HEK293 (cell line): Measurements from ENCODE around the gene PRDM13.

Source experiments
- CTCF ChIA-PET: fragments of 350-600 bp; formaldehyde crosslinking; extraction: SDS; loops from one replicate; lab custom pipeline; 2021; ENCODE audit warnings: antibody characterized with exemption; lab: Yijun Ruan, JAX
- POLR2A ChIA-PET: fragments of 300-600 bp; formaldehyde crosslinking; extraction: SDS; loops from one replicate; lab custom pipeline; 2020; ENCODE audit warnings: antibody characterized with exemption, inconsistent platforms; lab: Yijun Ruan, JAX
- H3K27ac ChIP-seq: fragments of 200-500 bp; sonication (Bioruptor generic); 2 replicates; pipeline ENCODE4 v1.5.1; 2014; ENCODE audit warnings: low read depth, low read length, control low read depth, inconsistent platforms; ENCODE audit errors: extremely low read depth
- H3K36me3 ChIP-seq, 2 experiments: fragments of 200-500 bp in 1 of 2; sonication (Bioruptor generic) in 1 of 2; 1 replicate in 1 of 2; 2 replicates in 1 of 2; pipeline ENCODE4 v1.5.1; 2014 to 2017; ENCODE audit warnings: inconsistent platforms in 2 of 2, low read length in 2 of 2; ENCODE audit not compliant: control insufficient read depth in 2 of 2, insufficient read depth in 1 of 2
- H3K4me1 ChIP-seq: fragments of 200-500 bp; sonication (Bioruptor generic); 2 replicates; pipeline ENCODE4 v1.5.1; 2014; ENCODE audit warnings: mild to moderate bottlenecking, low read length, inconsistent platforms; ENCODE audit not compliant: control insufficient read depth, insufficient read depth
- H3K4me3 ChIP-seq: 2 replicates; pipeline ENCODE4 v1.5.1; 2011; ENCODE audit warnings: low read depth, mild to moderate bottlenecking, control low read depth, low read length, moderate library complexity
- H3K9me3 ChIP-seq: fragments of 200-500 bp; sonication (Bioruptor generic); 2 replicates; pipeline ENCODE4 v1.5.1; 2014; ENCODE audit warnings: low read depth, low read length, inconsistent platforms; ENCODE audit not compliant: control insufficient read depth, insufficient read depth
- BCL11A ChIP-seq: fragments of 450-650 bp; formaldehyde crosslinking; IDR thresholded peaks from 2 replicates; pipeline ENCODE4 v1.5.1; 2016; ENCODE audit warnings: low read depth, missing biosample characterization, missing genetic modification characterization
- BCL11B ChIP-seq: fragments of 450-650 bp; formaldehyde crosslinking; IDR thresholded peaks from 2 replicates; pipeline ENCODE4 v1.5.1; 2016; ENCODE audit warnings: low read depth, missing biosample characterization, missing genetic modification characterization
- HIC1 ChIP-seq: fragments of 450-650 bp; formaldehyde crosslinking; IDR thresholded peaks from 2 replicates; pipeline ENCODE4 v1.5.1; 2016; ENCODE audit warnings: missing biosample characterization, missing genetic modification characterization
- HOXD13 ChIP-seq: sonication (generic); formaldehyde crosslinking; IDR thresholded peaks from 2 replicates; pipeline ENCODE4 v1.8.0; 2022; ENCODE audit warnings: missing genetic modification reagents, borderline replicate concordance
- MEIS1 ChIP-seq: sonication (generic); formaldehyde crosslinking; IDR thresholded peaks from 2 replicates; pipeline ENCODE4 v1.8.1; 2022; ENCODE audit warnings: missing genetic modification reagents, mild to moderate bottlenecking, borderline replicate concordance
- PRDM1 ChIP-seq: fragments of 450-650 bp; formaldehyde crosslinking; IDR thresholded peaks from 2 replicates; pipeline ENCODE4; 2016; ENCODE audit warnings: missing biosample characterization, missing genetic modification characterization
- PRDM4 ChIP-seq: fragments of 450-650 bp; formaldehyde crosslinking; IDR thresholded peaks from 2 replicates; pipeline ENCODE4 v1.5.1; 2017; ENCODE audit warnings: missing biosample characterization, missing genetic modification characterization
- YY1 ChIP-seq: fragments of 450-650 bp; formaldehyde crosslinking; IDR thresholded peaks from 2 replicates; pipeline ENCODE4 v1.5.1; 2018; ENCODE audit warnings: missing biosample characterization, missing genetic modification characterization
- ZBTB17 ChIP-seq: fragments of 450-650 bp; formaldehyde crosslinking; IDR thresholded peaks from 2 replicates; pipeline ENCODE4 v1.5.1; 2016; ENCODE audit warnings: missing biosample characterization, missing genetic modification characterization
- ZFHX2 ChIP-seq: fragments of 450-650 bp; formaldehyde crosslinking; conservative IDR thresholded peaks from 2 replicates; pipeline ENCODE4 v1.5.1; 2016; ENCODE audit warnings: missing biosample characterization, missing genetic modification characterization
- ZIC2 ChIP-seq: fragments of 450-650 bp; formaldehyde crosslinking; IDR thresholded peaks from 2 replicates; pipeline ENCODE4 v1.5.1; 2016; ENCODE audit warnings: missing biosample characterization, missing genetic modification characterization
- ZNF112 ChIP-seq: fragments of 450-650 bp; formaldehyde crosslinking; IDR thresholded peaks from 2 replicates; pipeline ENCODE4 v1.5.0; 2017; ENCODE audit warnings: missing biosample characterization, missing genetic modification characterization
- ZNF146 ChIP-seq: fragments of 450-650 bp; formaldehyde crosslinking; IDR thresholded peaks from 2 replicates; pipeline ENCODE4 v1.5.1; 2016; ENCODE audit warnings: missing biosample characterization, missing genetic modification characterization
- ZNF155 ChIP-seq: fragments of 450-650 bp; formaldehyde crosslinking; IDR thresholded peaks from 2 replicates; pipeline ENCODE4 v1.5.1; 2016; ENCODE audit warnings: missing biosample characterization, missing genetic modification characterization
- ZNF19 ChIP-seq: fragments of 450-650 bp; formaldehyde crosslinking; IDR thresholded peaks from 2 replicates; pipeline ENCODE4; 2016; ENCODE audit warnings: missing biosample characterization, missing genetic modification characterization, low read depth
- ZNF248 ChIP-seq: fragments of 450-650 bp; formaldehyde crosslinking; IDR thresholded peaks from 2 replicates; pipeline ENCODE4 v1.5.1; 2017; ENCODE audit warnings: missing biosample characterization, missing genetic modification characterization
- ZNF274 ChIP-seq, 2 experiments: fragments of 200-500 bp in 1 of 2; fragments of 450-650 bp in 1 of 2; sonication (Bioruptor generic) in 1 of 2; formaldehyde crosslinking in 1 of 2; IDR thresholded peaks; 2 replicates each; pipeline versions ENCODE4 v1.5.1 to v1.6.1; 2014 to 2016; ENCODE audit warnings: borderline replicate concordance in 1 of 2, inconsistent platforms in 1 of 2, low read length in 1 of 2, missing biosample characterization in 1 of 2, missing genetic modification characterization in 1 of 2
- ZNF302 ChIP-seq: fragments of 450-650 bp; formaldehyde crosslinking; IDR thresholded peaks from 2 replicates; pipeline ENCODE4 v1.5.1; 2016; ENCODE audit warnings: missing biosample characterization, missing genetic modification characterization, low read depth
- ZNF362 ChIP-seq: fragments of 450-650 bp; formaldehyde crosslinking; IDR thresholded peaks from 2 replicates; pipeline ENCODE4 v1.5.1; 2016; ENCODE audit warnings: missing biosample characterization, missing genetic modification characterization
- ZNF449 ChIP-seq: fragments of 450-650 bp; formaldehyde crosslinking; IDR thresholded peaks from 2 replicates; pipeline ENCODE4 v1.5.1; 2017; ENCODE audit warnings: missing biosample characterization, mild to moderate bottlenecking, missing genetic modification characterization, moderate library complexity
- ZNF48 ChIP-seq: fragments of 450-650 bp; formaldehyde crosslinking; IDR thresholded peaks from 2 replicates; pipeline ENCODE4 v1.5.1; 2016; ENCODE audit warnings: missing biosample characterization, missing genetic modification characterization
- ZNF529 ChIP-seq: fragments of 450-650 bp; formaldehyde crosslinking; IDR thresholded peaks from 2 replicates; pipeline ENCODE4 v1.5.1; 2017; ENCODE audit warnings: missing genetic modification characterization, missing biosample characterization; ENCODE audit not compliant: insufficient replicate concordance
- ZNF549 ChIP-seq: fragments of 450-650 bp; IDR thresholded peaks from 2 replicates; pipeline ENCODE4 v1.5.1; 2018; ENCODE audit warnings: missing biosample characterization, missing genetic modification characterization, mild to moderate bottlenecking, inconsistent platforms, moderate library complexity
- ZNF610 ChIP-seq: fragments of 450-650 bp; formaldehyde crosslinking; IDR thresholded peaks from 2 replicates; pipeline ENCODE4 v1.5.1; 2016; ENCODE audit warnings: missing biosample characterization, missing genetic modification characterization, borderline replicate concordance
- ZNF621 ChIP-seq: fragments of 450-650 bp; formaldehyde crosslinking; IDR thresholded peaks from 2 replicates; pipeline ENCODE4 v1.5.1; 2017; ENCODE audit warnings: missing biosample characterization, missing genetic modification characterization
- ZNF623 ChIP-seq: fragments of 450-650 bp; formaldehyde crosslinking; IDR thresholded peaks from 2 replicates; pipeline ENCODE4 v1.5.1; 2016; ENCODE audit warnings: missing biosample characterization, missing genetic modification characterization
- ZNF677 ChIP-seq: fragments of 450-650 bp; IDR thresholded peaks from 2 replicates; pipeline ENCODE4 v1.5.0; 2018; ENCODE audit warnings: missing biosample characterization, mild to moderate bottlenecking, missing genetic modification characterization, moderate library complexity
- ZNF76 ChIP-seq: fragments of 450-650 bp; formaldehyde crosslinking; IDR thresholded peaks from 2 replicates; pipeline ENCODE4; 2016; ENCODE audit warnings: low read depth, missing biosample characterization, missing genetic modification characterization, borderline replicate concordance
- ZNF768 ChIP-seq: fragments of 450-650 bp; formaldehyde crosslinking; IDR thresholded peaks from 2 replicates; pipeline ENCODE4 v1.5.1; 2018; ENCODE audit warnings: missing biosample characterization, mild to moderate bottlenecking, missing genetic modification characterization

Gene PRDM13

GRCh38 chr6:99575544-99576227 is 30.9 kb upstream of the PRDM13 start:
- TF ChIP-seq ZNF621 (tag by site-specific recombination) (no peak), ZNF48 (tag by site-specific recombination) (no peak), ZBTB17 (tag by site-specific recombination) (no peak), ZFHX2 (no peak), PRDM1 (tag by site-specific recombination) (no peak), ZNF302 (tag by site-specific recombination) (no peak), ZNF274 (IDR thresholded peaks at IDR 0.05; ENCODE audit: low read length) (no peak), ZNF274 (tag by site-specific recombination; IDR thresholded peaks at IDR 0.05; ENCODE audit: borderline replicate concordance) (no peak), ZNF449 (tag by site-specific recombination) (no peak), BCL11A (tag by site-specific recombination) (no peak), HIC1 (tag by site-specific recombination) (no peak), ZNF610 (no peak), PRDM4 (tag by site-specific recombination) (no peak), ZNF623 (tag by site-specific recombination) (no peak), ZNF677 (tag by site-specific recombination) (no peak), ZNF19 (tag by site-specific recombination) (no peak), ZNF549 (tag by site-specific recombination) (no peak)
- TF ChIP-seq, all 188 proteins: peak for 0
- POLR2A ChIA-PET, result no interaction called here
- Histone ChIP-seq H3K4me3 (no peak overlapping the region), H3K36me3 (no peaks in the 10 kb centered on the region), H3K9me3 (no peaks in the 10 kb centered on the region), H3K4me1 (no peaks in the 10 kb centered on the region), H3K27ac (no peak overlapping the region)
- CTCF ChIA-PET, result interaction anchor here (0.6 to 1.7 kb wide), 3 partner anchors 13 to 207 kb away, joined by 3 to 10 read pairs (median 4); no protein-coding TSS in a partner anchor

- H3K36me3 ChIP-seq, result no peaks in the 10 kb centered on the region
- no peak overlapping the region for H3K4me3 ChIP-seq
- ChIA-PET POLR2A (interaction anchor here (0.6 to 1.7 kb wide), 2 partner anchors 11 to 46 kb away, joined by 3 read pairs; partner anchors contain the start of gene CCNC), CTCF (no interaction called here)
- H3K9me3 ChIP-seq, result no peaks in the 10 kb centered on the region
- H3K4me1 ChIP-seq, result no peaks in the 10 kb centered on the region
- H3K27ac ChIP-seq, result no peak overlapping the region
- TF ChIP-seq ZNF302 (tag by site-specific recombination) (no peak), YY1 (tag by site-specific recombination) (no peak), ZNF768 (tag by site-specific recombination) (no peak), ZNF76 (no peak), ZIC2 (tag by site-specific recombination) (no peak), ZNF155 (tag by site-specific recombination) (no peak), ZNF248 (no peak), ZNF112 (tag by site-specific recombination) (no peak), ZNF610 (no peak), BCL11B (tag by site-specific recombination) (no peak), MEIS1 (CRISPR knock-in tag) (no peak), ZNF362 (tag by site-specific recombination) (no peak), ZNF146 (tag by site-specific recombination) (no peak), HOXD13 (CRISPR knock-in tag) (no peak), ZNF529 (tag by site-specific recombination) (no peak)
Observed at GRCh38 chr6:99579781-99580180, 26.9 kb upstream of the PRDM13 start.
